GM19468 (cell line): ENCODE results near the gene PDHA1.
A peak's percentile ranks its signal among the peaks of the same experiment; 100 is the strongest.

Source experiments
- ATAC-seq: cut with Tn5 transposase; IDR thresholded peaks from one replicate; pipeline ENCODE4 v1.9.1; 2021; ENCODE audit warnings: mild to moderate bottlenecking, moderate library complexity, moderate number of reproducible peaks; ENCODE audit not compliant: unreplicated experiment; ENCODE audit errors: extremely low read depth

PDHA1 gene

DNA sequence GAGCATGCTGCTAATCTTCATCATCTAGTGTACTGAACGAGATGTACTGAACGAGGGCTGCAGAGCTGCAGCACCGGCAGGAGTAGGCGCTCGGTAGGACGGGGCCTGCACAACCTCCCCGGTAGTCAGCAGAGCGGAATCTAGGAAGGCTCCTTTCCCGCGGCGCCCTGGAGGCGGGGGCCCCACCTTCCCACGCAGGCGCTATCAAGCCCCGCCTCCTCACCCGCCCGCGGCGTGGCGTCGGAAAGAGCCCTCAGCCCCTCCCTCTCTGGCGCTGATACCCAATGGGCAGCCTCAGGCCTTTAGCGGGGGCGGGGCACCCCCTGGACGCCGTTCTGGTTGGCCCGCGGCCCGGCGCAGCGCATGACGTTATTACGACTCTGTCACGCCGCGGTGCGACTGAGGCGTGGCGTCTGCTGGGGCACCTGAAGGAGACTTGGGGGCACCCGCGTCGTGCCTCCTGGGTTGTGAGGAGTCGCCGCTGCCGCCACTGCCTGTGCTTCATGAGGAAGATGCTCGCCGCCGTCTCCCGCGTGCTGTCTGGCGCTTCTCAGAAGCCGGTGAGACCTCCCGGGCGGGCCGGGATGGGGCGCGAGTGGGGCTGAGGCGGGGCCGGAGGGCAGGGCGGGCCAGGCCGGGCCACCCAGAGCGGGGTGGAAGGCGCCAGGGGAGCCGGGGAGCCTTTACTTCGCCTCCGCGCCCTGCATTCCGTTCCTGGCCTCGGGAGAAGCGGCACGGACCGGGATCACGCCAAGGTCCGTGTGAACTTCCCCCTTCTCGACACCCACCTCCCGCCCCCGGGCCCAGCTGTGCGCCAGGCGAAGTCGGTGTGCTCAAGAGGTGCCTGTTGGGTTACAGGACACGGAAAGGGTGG is at the start of gene PDHA1:
Gene PDHA1, plus strand, starts transcription at position 393 of the 874 bp plus-strand sequence. Its CDS starts 111 bp downstream, at position 504.
- ATAC-seq, result peak; percentile 99

- no peak for ATAC-seq
These were observed 40.4 kb upstream of the PDHA1 start for GRCh38 chrX:19303256-19303880.

GRCh38 chrX:19326567-19326966 is 17.2 kb upstream of the PDHA1 start:
- ATAC-seq, result no peak

GRCh38 chrX:19331831-19332230 is 11.9 kb upstream of the PDHA1 start:
- no peak for ATAC-seq

DNA sequence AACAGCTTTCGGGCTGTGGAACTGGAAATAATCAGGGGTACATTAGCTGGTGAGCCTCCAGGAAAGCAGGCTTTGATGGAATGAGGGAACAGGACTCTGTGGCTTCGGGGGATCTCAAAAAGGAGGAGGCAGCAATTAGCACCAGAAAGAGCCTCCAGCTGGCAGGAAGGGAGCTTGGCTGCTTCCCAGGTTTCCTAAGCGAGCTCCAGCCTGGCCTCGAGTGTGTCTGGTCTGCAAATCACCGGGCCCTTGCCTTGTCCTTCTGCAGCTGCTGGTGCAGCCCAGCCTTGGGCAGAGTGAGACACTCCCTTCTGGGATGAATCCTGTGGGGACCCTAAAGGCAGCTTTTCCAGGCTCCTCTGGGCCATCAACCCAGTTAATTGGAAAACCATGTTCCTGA is 10.7 kb upstream of the PDHA1 start:
- no peak for ATAC-seq

GRCh38 chrX:19334945-19335626 is 8.6 kb upstream of the PDHA1 start:
- ATAC-seq, result no peak

DNA sequence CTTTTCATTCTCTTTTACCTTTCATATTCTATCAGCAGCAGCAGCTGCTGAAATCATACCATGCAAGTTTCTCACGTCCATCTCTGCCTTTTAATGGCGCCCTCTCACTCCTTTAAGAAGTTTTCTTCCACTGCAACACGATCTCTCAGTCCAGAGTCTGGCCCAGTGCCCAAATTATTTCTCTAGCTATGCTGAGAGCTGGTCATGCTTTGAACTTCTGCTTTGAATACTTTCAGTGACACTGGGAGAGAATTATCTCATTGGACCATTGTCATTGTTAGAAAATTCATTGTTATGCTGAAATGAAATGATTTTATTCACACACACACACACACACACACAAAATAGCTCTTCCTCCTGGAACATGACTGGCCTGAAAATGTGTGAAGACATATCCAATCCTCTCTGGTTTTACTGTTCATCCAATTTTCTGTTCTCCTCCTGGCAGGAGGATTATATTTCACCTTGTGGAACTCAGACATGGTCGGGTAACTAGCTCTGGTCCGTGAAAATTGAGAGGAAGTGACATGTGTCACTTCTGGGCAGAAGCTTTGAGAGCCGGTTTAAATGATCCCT is 1.3 kb upstream of the PDHA1 start:
- no peak for ATAC-seq

- ATAC-seq, result no peak
These were observed 617 bp upstream of the PDHA1 start for GRCh38 chrX:19343085-19343534.

- no peak for ATAC-seq
These were observed 934 bp downstream of the PDHA1 start for GRCh38 chrX:19344661-19345060.

- no peak for ATAC-seq
These were observed 4.2 kb downstream of the PDHA1 start for GRCh38 chrX:19347916-19348315.

DNA sequence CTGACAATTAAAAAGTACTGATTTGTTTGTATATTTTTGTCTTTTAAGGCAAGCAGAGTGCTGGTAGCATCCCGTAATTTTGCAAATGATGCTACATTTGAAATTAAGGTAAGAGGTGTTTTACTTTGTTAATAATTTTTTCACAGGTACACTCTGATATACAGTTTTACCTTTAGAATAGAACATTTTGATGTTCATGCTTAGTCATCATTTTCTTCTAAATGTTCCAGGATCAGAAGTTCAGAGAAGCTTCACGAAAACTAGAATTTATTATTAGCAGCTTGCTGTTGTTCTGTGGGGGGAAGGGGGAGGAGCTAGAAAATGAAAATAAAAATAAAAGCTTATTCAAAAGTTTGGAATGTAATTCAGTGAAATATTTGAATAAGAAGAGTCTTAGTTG is 5.5 kb downstream of the PDHA1 start:
- no peak for ATAC-seq

GRCh38 chrX:19350941-19351384 is 7.2 kb downstream of the PDHA1 start:
- ATAC-seq, result peak; percentile 80

- ATAC-seq, result no peak
These were observed 10.9 kb downstream of the PDHA1 start for GRCh38 chrX:19354625-19355024.

- no peak for ATAC-seq
These were observed 14.8 kb downstream of the PDHA1 start for GRCh38 chrX:19358521-19358920.

- ATAC-seq, result no peak
These were observed 17.2 kb downstream of the PDHA1 start for GRCh38 chrX:19360903-19361302.

GRCh38 chrX:19361701-19362100 is 18.0 kb downstream of the PDHA1 start:
- ATAC-seq, result no peak

DNA sequence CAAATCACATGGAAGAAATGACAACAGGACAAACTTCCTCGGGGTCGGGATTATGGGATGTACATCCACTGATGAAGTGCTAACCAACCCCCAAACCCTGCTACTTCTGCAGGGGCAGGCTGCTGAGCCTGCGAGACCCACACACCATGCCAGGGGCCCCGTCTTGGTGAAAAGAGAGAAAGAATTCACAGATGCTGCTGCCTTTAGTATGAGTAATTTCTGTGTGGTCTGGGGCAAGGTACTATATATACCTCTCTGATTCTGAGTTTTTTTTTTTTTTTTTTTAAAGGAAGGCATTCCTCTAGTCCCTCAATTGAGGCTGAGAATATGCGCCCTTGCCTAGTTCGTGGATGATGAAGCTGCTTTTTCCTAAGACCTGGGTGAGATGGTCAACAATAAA is 24.8 kb downstream of the PDHA1 start:
- ATAC-seq, result no peak

DNA sequence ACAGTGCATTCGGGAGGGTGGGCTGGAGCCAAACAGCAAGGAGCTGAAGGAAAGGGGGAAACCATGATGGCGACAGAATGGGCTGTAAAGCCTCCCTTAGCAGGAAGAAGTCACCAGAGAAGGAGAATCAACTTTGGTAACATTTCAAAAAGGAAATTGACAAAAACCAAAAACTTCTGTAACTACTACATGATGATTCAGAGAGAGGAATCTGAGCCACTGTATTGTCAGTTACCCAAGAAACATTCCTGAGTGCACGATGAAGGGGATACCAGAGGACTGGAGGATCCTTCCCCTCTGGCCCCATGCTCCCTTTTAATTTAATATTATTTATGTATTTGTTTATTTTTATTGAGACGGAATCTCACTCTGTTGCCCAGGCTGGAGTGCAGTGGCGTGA is 26.3 kb downstream of the PDHA1 start:
- ATAC-seq, result no peak

DNA sequence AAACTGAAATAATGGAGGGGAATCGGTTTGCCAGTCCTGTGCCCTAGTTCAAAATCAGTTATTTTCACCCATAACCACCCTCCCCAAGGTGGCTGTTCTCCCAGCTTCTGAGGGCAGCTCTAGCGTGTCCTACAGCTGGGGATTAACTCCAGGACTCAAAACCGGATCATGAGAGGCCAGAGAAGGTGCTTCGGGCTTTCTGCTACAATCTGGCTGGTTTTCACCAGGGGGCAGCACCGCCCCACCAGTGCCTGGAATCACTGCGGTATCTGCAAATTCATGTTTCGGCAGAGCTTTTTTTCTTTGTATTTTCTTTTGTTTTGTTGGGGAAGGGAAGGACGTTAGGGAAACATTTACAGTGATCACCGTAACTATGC is 28.4 kb downstream of the PDHA1 start:
- ATAC-seq, result no peak

GRCh38 chrX:19372547-19373331 is 29.0 kb downstream of the PDHA1 start:
- ATAC-seq, result no peak
